ENCODE results near the gene RPL7A.

GRCh38 chr9:133368249-133368881 is 20.3 kb downstream of the RPL7A start:
- TF ChIP-seq CTCF (conservative IDR thresholded peaks at IDR 0.05) (no peak), ZFX (IDR thresholded peaks at IDR 0.05) (no peak)

All from C4-2B (cell line).